CD4-positive, alpha-beta memory T cell (primary cell): ENCODE data around the gene NDUFV1. TPM values are rescaled to one million over a fixed set of nuclear protein-coding genes. Genes with fewer than 3 reads are reported as not detected.

Experiments used
- CTCF ChIA-PET: fragments of 350-600 bp; sonication (Branson Sonifier 250); formaldehyde crosslinking; loops from one replicate; lab custom pipeline; 2021; ENCODE audit warnings: inconsistent platforms; ENCODE audit not compliant: partially characterized antibody; lab: Charles Lee
- POLR2A ChIA-PET: fragments of 350-600 bp; sonication (Branson Sonifier 250); formaldehyde crosslinking; loops from one replicate; lab custom pipeline; 2021; ENCODE audit not compliant: partially characterized antibody; lab: Charles Lee
- DNase-seq, 5 donors: peaks; one replicate each; pipeline versions ENCODE4 v3.0.0 to v3.0.0-alpha.2; 2020 to 2022; ENCODE audit warnings: mixed read lengths in 1 of 5
- H3K27ac ChIP-seq: one replicate; pipeline ENCODE4 v1.7.0; 2013; ENCODE audit warnings: low read depth, low read length
- H3K27me3 ChIP-seq: 2 replicates; pipeline ENCODE4 v1.7.0; 2013; ENCODE audit warnings: mild to moderate bottlenecking, low read length, moderate library complexity; ENCODE audit not compliant: insufficient read depth
- H3K36me3 ChIP-seq: 2 replicates; pipeline ENCODE4 v1.7.0; 2013; ENCODE audit warnings: mild to moderate bottlenecking, low read length, moderate library complexity; ENCODE audit not compliant: insufficient read depth
- H3K4me1 ChIP-seq: 2 replicates; pipeline ENCODE4 v1.7.0; 2013; ENCODE audit warnings: mild to moderate bottlenecking, low read length, moderate library complexity; ENCODE audit not compliant: insufficient read depth
- H3K4me3 ChIP-seq, 2 donors: one replicate each; pipeline ENCODE4 v1.7.0; 2013; ENCODE audit warnings: low read length in 2 of 2, mild to moderate bottlenecking in 1 of 2
- H3K9me3 ChIP-seq, 2 donors: one replicate each; pipeline ENCODE4 v1.7.0; 2013; ENCODE audit warnings: low read length in 2 of 2, control low read depth in 1 of 2; ENCODE audit not compliant: control insufficient read depth in 1 of 2
- H3K27ac Mint-ChIP-seq, 7 donors: one replicate each; pipeline ENCODE4 v1.8.0; 2020 to 2021; ENCODE audit warnings: mixed read lengths in 7 of 7, mild to moderate bottlenecking in 6 of 7, inconsistent platforms in 3 of 7, moderate library complexity in 3 of 7
- H3K27me3 Mint-ChIP-seq, 2 donors: one replicate each; pipeline ENCODE4 v1.8.0; 2020 to 2021; ENCODE audit warnings: mixed read lengths in 2 of 2
- H3K36me3 Mint-ChIP-seq, 2 donors: one replicate each; pipeline ENCODE4 v1.8.0; 2020 to 2021; ENCODE audit warnings: mixed read lengths in 2 of 2, inconsistent platforms in 1 of 2, mild to moderate bottlenecking in 1 of 2
- H3K4me1 Mint-ChIP-seq, 4 donors: one replicate each; pipeline ENCODE4 v1.8.0; 2020 to 2021; ENCODE audit warnings: mixed read lengths in 4 of 4, mild to moderate bottlenecking in 1 of 4
- H3K4me3 Mint-ChIP-seq, 8 donors: one replicate each; pipeline ENCODE4 v1.8.0; 2020 to 2021; ENCODE audit warnings: mixed read lengths in 8 of 8, mild to moderate bottlenecking in 7 of 8, moderate library complexity in 6 of 8, inconsistent platforms in 3 of 8
- H3K9me3 Mint-ChIP-seq, 8 donors: one replicate each; pipeline ENCODE4 v1.8.0; 2020 to 2021; ENCODE audit warnings: mixed read lengths in 8 of 8, mild to moderate bottlenecking in 5 of 8, inconsistent platforms in 3 of 8, moderate library complexity in 1 of 8
- intact Hi-C: fragments of 100-400 bp; cut with micrococcal nuclease; formaldehyde crosslinking; loops from one replicate; pipeline ENCODE4 v1.15.1; 2023
- polyA plus RNA-seq, 2 donors: library from polyadenylated mRNA; unstranded; fragments of 300-500 nt; fragmentation: Illumina TruSeq; gene quantifications; one replicate each; pipeline ENCODE4 v1.2.3, GENCODE V29; 2021
- total RNA-seq, 2 experiments: library from RNA; stranded (reverse); gene quantifications; one replicate each; pipeline ENCODE4 v1.2.3, GENCODE V29; 2021

The NDUFV1 gene
- total and polyA plus RNA-seq, 4 experiments from 2014 or later = 124 to 212 (median 169) TPM

GRCh38 chr11:67604815-67605214, 1.9 kb upstream of the NDUFV1 start:
- peak overlapping the region in 4 of 8 donors; percentile 26 to 66 (median 56) for H3K4me3 Mint-ChIP-seq
- intact Hi-C loops = no loop called here
- CTCF ChIA-PET = interaction anchor here (1.4 kb wide), 1 partner anchor 10 kb away, joined by 5 read pairs; no protein-coding TSS in a partner anchor

GRCh38 chr11:67605231-67606011, 1.3 kb upstream of the NDUFV1 start:
- H3K27me3 ChIP-seq = no peaks in the 10 kb centered on the region
- POLR2A ChIA-PET = no interaction called here
- intact Hi-C loops = loop anchor here (1.0 to 2.0 kb wide), 5 partner anchors 9 to 253 kb away; partner anchors contain the start of genes CDK2AP2, GSTP1, NUDT8 and POLD4
- Mint-ChIP-seq H3K36me3 (peaks cover 11 to 17% of the 10 kb centered on the region in 2 donors), H3K27me3 (peaks cover 9 to 11% of the 10 kb centered on the region in 2 donors), H3K4me1 (peaks cover 6 to 27% (median 9%) of the 10 kb centered on the region in 4 donors), H3K9me3 (peaks cover 0 to 3% (median 0%) of the 10 kb centered on the region in 8 donors), H3K27ac (peak overlapping the region in 5 of 7 donors; percentile 1 to 97 (median 60)), H3K4me3 (peak overlapping the region; percentile 33 to 83 (median 72))
- peaks cover 20% of the 10 kb centered on the region for H3K36me3 ChIP-seq
- no peak overlapping the region for H3K4me3 ChIP-seq
- H3K4me1 ChIP-seq = peaks cover 13% of the 10 kb centered on the region
- H3K9me3 ChIP-seq = no peaks in the 10 kb centered on the region
- CTCF ChIA-PET = interaction anchor here (0.7 to 1.4 kb wide), 2 partner anchors 9 to 24 kb away, joined by 3 to 5 read pairs; no protein-coding TSS in a partner anchor
- H3K27ac ChIP-seq = no peak overlapping the region
- DNase-seq = no peak

More at GRCh38 chr11:67604815-67605214, 1.9 kb upstream of the NDUFV1 start:
- POLR2A ChIA-PET = no interaction called here
- H3K4me1 Mint-ChIP-seq = peaks cover 6 to 27% (median 9%) of the 10 kb centered on the region in 4 donors
- Histone ChIP-seq H3K27ac (no peak overlapping the region), H3K4me1 (peaks cover 13% of the 10 kb centered on the region), H3K9me3 (no peaks in the 10 kb centered on the region), H3K27me3 (peaks cover 3% of the 10 kb centered on the region), H3K36me3 (peaks cover 15% of the 10 kb centered on the region), H3K4me3 (no peak overlapping the region)
- H3K9me3 Mint-ChIP-seq = peaks cover 0 to 3% (median 0%) of the 10 kb centered on the region in 8 donors
- peaks cover 11 to 12% of the 10 kb centered on the region in 2 donors for H3K36me3 Mint-ChIP-seq
- no peak for DNase-seq
- peak overlapping the region in 2 of 7 donors; percentile 60 to 63 for H3K27ac Mint-ChIP-seq
- peaks cover 11 to 12% of the 10 kb centered on the region in 2 donors for H3K27me3 Mint-ChIP-seq

GRCh38 chr11:67606093-67606491, 644 bp upstream of the NDUFV1 start:
- peak overlapping the region; percentile 38 to 86 for H3K4me3 ChIP-seq
- Mint-ChIP-seq H3K36me3 (peaks cover 11 to 23% of the 10 kb centered on the region in 2 donors), H3K4me3 (peak overlapping the region; percentile 86 to 97 (median 92)), H3K9me3 (peaks cover 0 to 1% (median 0%) of the 10 kb centered on the region in 8 donors), H3K4me1 (peaks cover 4 to 27% (median 9%) of the 10 kb centered on the region in 4 donors), H3K27ac (peak overlapping the region in 6 of 7 donors; percentile 76 to 97 (median 93)), H3K27me3 (peaks cover 2 to 8% of the 10 kb centered on the region in 2 donors)
- CTCF ChIA-PET = interaction anchor here (0.7 to 1.4 kb wide), 2 partner anchors 9 to 23 kb away, joined by 3 to 5 read pairs; no protein-coding TSS in a partner anchor
- peaks cover 13% of the 10 kb centered on the region for H3K4me1 ChIP-seq
- POLR2A ChIA-PET = no interaction called here
- DNase-seq = no peak
- H3K27me3 ChIP-seq = no peaks in the 10 kb centered on the region
- intact Hi-C loops = loop anchor here (1.0 to 2.0 kb wide), 5 partner anchors 8 to 253 kb away; partner anchors contain the start of genes CDK2AP2, GSTP1, NUDT8 and POLD4
- H3K36me3 ChIP-seq = peaks cover 27% of the 10 kb centered on the region
- peak overlapping the region; percentile 83 for H3K27ac ChIP-seq
- H3K9me3 ChIP-seq = no peaks in the 10 kb centered on the region

GRCh38 chr11:67607507-67607906, 771 bp downstream of the NDUFV1 start:
- Histone ChIP-seq H3K4me1 (peaks cover 13% of the 10 kb centered on the region), H3K4me3 (peak overlapping the region; percentile 38 to 86), H3K9me3 (no peaks in the 10 kb centered on the region), H3K27ac (peak overlapping the region; percentile 83), H3K36me3 (peaks cover 37% of the 10 kb centered on the region), H3K27me3 (no peaks in the 10 kb centered on the region)
- no peak for DNase-seq
- peaks cover 0 to 1% (median 0%) of the 10 kb centered on the region in 8 donors for H3K9me3 Mint-ChIP-seq
- POLR2A ChIA-PET = interaction anchor here (0.7 to 1.6 kb wide), 2 partner anchors 24 to 36 kb away, joined by 3 to 8 read pairs; partner anchors contain the start of gene GSTP1
- CTCF ChIA-PET = interaction anchor here (0.7 to 1.7 kb wide), 3 partner anchors 9 to 51 kb away, joined by 4 read pairs; no protein-coding TSS in a partner anchor
- intact Hi-C loops = loop anchor here (2.0 kb wide), 1 partner anchor 255 kb away; the partner anchor contains the start of gene POLD4
- H3K4me3 Mint-ChIP-seq = peak overlapping the region; percentile 86 to 97 (median 92)
- H3K36me3 Mint-ChIP-seq = peaks cover 15 to 29% of the 10 kb centered on the region in 2 donors
- H3K27me3 Mint-ChIP-seq = peaks cover 2 to 6% of the 10 kb centered on the region in 2 donors
- H3K27ac Mint-ChIP-seq = peak overlapping the region; percentile 76 to 97 (median 88)
- peaks cover 4 to 33% (median 9%) of the 10 kb centered on the region in 4 donors for H3K4me1 Mint-ChIP-seq

- ChIA-PET CTCF (interaction anchor here (0.6 to 1.7 kb wide), 3 partner anchors 21 to 239 kb away, joined by 3 to 4 read pairs (median 4); partner anchors contain the start of gene NUDT8), POLR2A (interaction anchor here (1.6 kb wide), 1 partner anchor 25 kb away, joined by 8 read pairs; the partner anchor contains the start of gene GSTP1)
- Histone ChIP-seq H3K27me3 (no peaks in the 10 kb centered on the region), H3K27ac (no peak overlapping the region), H3K36me3 (peaks cover 37% of the 10 kb centered on the region), H3K4me3 (no peak overlapping the region), H3K9me3 (no peaks in the 10 kb centered on the region), H3K4me1 (peaks cover 19% of the 10 kb centered on the region)
- peaks cover 0 to 1% (median 0%) of the 10 kb centered on the region in 8 donors for H3K9me3 Mint-ChIP-seq
- H3K27ac Mint-ChIP-seq = peak overlapping the region in 6 of 7 donors; percentile 19 to 97 (median 64)
- peaks cover 6 to 36% (median 14%) of the 10 kb centered on the region in 4 donors for H3K4me1 Mint-ChIP-seq
- H3K27me3 Mint-ChIP-seq = no peaks in the 10 kb centered on the region
- intact Hi-C loops = no loop called here
- DNase-seq = no peak
- peaks cover 15 to 29% of the 10 kb centered on the region in 2 donors for H3K36me3 Mint-ChIP-seq
- peak overlapping the region; percentile 49 to 97 (median 76) for H3K4me3 Mint-ChIP-seq
Observed at GRCh38 chr11:67608486-67608885, 1.8 kb downstream of the NDUFV1 start.

GRCh38 chr11:67609316-67609715, 2.6 kb downstream of the NDUFV1 start:
- CTCF ChIA-PET = interaction anchor here (1.2 kb wide), 1 partner anchor 21 kb away, joined by 4 read pairs; the partner anchor contains the start of gene NUDT8
- DNase-seq = no peak
- Mint-ChIP-seq H3K27ac (peak overlapping the region in 2 of 7 donors; percentile 32 to 59), H3K36me3 (peaks cover 15 to 36% of the 10 kb centered on the region in 2 donors), H3K4me3 (peak overlapping the region in 1 of 8 donors; percentile 9), H3K4me1 (peaks cover 11 to 43% (median 20%) of the 10 kb centered on the region in 4 donors), H3K27me3 (no peaks in the 10 kb centered on the region), H3K9me3 (peaks cover 0 to 1% (median 0%) of the 10 kb centered on the region in 8 donors)
- peaks cover 37% of the 10 kb centered on the region for H3K36me3 ChIP-seq
- no peaks in the 10 kb centered on the region for H3K9me3 ChIP-seq
- intact Hi-C loops = no loop called here
- no peaks in the 10 kb centered on the region for H3K27me3 ChIP-seq
- peaks cover 26% of the 10 kb centered on the region for H3K4me1 ChIP-seq
- no peak overlapping the region for H3K27ac ChIP-seq
- no peak overlapping the region for H3K4me3 ChIP-seq
- POLR2A ChIA-PET = interaction anchor here (0.8 kb wide), 1 partner anchor 27 kb away, joined by 3 read pairs; no protein-coding TSS in a partner anchor
